GM12875 (cell line): Measurements from ENCODE around the gene PIK3R1.

Source experiments
- H3K4me3 ChIP-seq: one replicate; pipeline ENCODE4 v1.5.1; 2011; ENCODE audit warnings: low read depth, low read length, control low read depth
- CTCF ChIP-seq: IDR thresholded peaks from 2 replicates; pipeline ENCODE4 v1.5.1; 2011; ENCODE audit warnings: low read depth, mild to moderate bottlenecking, control low read depth, inconsistent platforms, low read length, moderate library complexity, borderline replicate concordance; ENCODE audit not compliant: insufficient read depth

Gene PIK3R1

GRCh38 chr5:68339921-68340321 lies 124.4 kb downstream of the PIK3R1 start:
- no peak overlapping the region for H3K4me3 ChIP-seq
- no peak for TF ChIP-seq CTCF

GRCh38 chr5:68341006-68341405 lies 125.5 kb downstream of the PIK3R1 start:
- H3K4me3 ChIP-seq, result no peak overlapping the region
- TF ChIP-seq CTCF, result no peak

- TF ChIP-seq CTCF, result no peak
- no peak overlapping the region for H3K4me3 ChIP-seq
Observed at GRCh38 chr5:68342693-68343092, 127.1 kb downstream of the PIK3R1 start.

- TF ChIP-seq CTCF, result no peak
- no peak overlapping the region for H3K4me3 ChIP-seq
Observed at GRCh38 chr5:68343421-68343826, 127.9 kb downstream of the PIK3R1 start.

- no peak overlapping the region for H3K4me3 ChIP-seq
- TF ChIP-seq CTCF, result no peak
Observed at GRCh38 chr5:68344447-68345111, 129.0 kb downstream of the PIK3R1 start.

- no peak overlapping the region for H3K4me3 ChIP-seq
- no peak for TF ChIP-seq CTCF
Observed at GRCh38 chr5:68345171-68345570, 129.6 kb downstream of the PIK3R1 start.

- TF ChIP-seq CTCF, result no peak
- no peak overlapping the region for H3K4me3 ChIP-seq
Observed at GRCh38 chr5:68345582-68345981, 130.0 kb downstream of the PIK3R1 start.
